Omental fat pad (tissue), 4 donors: ENCODE results near the gene NANOGP8. TPM values are rescaled to one million over a fixed set of nuclear protein-coding genes. Genes with fewer than 3 reads are reported as not detected.
A peak's percentile ranks its signal among the peaks of the same experiment; 100 is the strongest.
"Not testable (repeated sequence)": the region's sequence is repeated elsewhere in the genome, so short reads cannot be mapped to it uniquely, and the experiment has no call there.

Experiments
- ATAC-seq: fragments of 150-250 bp; one replicate; pipeline ENCODE4 v1.9.1; 2016; ENCODE audit warnings: mild to moderate bottlenecking, moderate library complexity; ENCODE audit not compliant: low FRiP score
- DNase-seq: peaks from one replicate; pipeline ENCODE4 v3.0.0-alpha.2; 2019; ENCODE audit warnings: low spot score
- total RNA-seq, 4 donors: library from RNA; depleted of rRNA; stranded (reverse); fragments of >200 nt; gene quantifications; one replicate each; pipeline ENCODE4 v1.1.0, GENCODE V29; 2016
- TF ChIP-seq, protein P1 (sequence below), 3 donors: fragments of 450-650 bp; IDR thresholded peaks; one replicate each; pipeline ENCODE4 v1.5.1; 2016 to 2017; ENCODE audit warnings: antibody characterized with exemption in 3 of 3, mild to moderate bottlenecking in 3 of 3, moderate library complexity in 2 of 3

The NANOGP8 gene
- total RNA-seq, 4 donors from 2014 or later: 0.65 to 1.3 (median 0.82) TPM; not detected in 1

DNA sequence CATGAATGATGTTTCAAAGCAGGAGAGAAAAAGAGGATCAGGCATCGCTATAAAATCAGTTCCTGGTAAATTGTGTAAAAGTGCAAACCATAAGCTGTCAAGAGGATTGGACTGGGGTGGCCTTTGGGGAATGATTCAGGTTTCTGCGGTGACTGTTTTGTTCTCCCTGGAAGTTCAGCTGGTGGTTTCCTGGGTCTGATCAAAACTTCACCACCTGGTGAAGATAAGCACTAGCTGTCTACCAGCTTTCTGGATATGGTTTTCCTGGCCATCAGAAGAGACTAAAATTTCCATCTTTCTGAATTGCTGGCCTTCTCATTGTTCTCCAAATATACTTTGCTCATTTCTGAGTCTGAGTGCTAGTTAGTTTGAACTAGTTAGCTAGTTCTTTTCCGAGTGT, 2.7 kb upstream of the NANOGP8 start:
- ATAC-seq (no peak), DNase-seq (no peak)
- TF ChIP-seq, protein P1, sequence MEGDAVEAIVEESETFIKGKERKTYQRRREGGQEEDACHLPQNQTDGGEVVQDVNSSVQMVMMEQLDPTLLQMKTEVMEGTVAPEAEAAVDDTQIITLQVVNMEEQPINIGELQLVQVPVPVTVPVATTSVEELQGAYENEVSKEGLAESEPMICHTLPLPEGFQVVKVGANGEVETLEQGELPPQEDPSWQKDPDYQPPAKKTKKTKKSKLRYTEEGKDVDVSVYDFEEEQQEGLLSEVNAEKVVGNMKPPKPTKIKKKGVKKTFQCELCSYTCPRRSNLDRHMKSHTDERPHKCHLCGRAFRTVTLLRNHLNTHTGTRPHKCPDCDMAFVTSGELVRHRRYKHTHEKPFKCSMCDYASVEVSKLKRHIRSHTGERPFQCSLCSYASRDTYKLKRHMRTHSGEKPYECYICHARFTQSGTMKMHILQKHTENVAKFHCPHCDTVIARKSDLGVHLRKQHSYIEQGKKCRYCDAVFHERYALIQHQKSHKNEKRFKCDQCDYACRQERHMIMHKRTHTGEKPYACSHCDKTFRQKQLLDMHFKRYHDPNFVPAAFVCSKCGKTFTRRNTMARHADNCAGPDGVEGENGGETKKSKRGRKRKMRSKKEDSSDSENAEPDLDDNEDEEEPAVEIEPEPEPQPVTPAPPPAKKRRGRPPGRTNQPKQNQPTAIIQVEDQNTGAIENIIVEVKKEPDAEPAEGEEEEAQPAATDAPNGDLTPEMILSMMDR (IDR thresholded peaks at IDR 0.05): no peak

DNA sequence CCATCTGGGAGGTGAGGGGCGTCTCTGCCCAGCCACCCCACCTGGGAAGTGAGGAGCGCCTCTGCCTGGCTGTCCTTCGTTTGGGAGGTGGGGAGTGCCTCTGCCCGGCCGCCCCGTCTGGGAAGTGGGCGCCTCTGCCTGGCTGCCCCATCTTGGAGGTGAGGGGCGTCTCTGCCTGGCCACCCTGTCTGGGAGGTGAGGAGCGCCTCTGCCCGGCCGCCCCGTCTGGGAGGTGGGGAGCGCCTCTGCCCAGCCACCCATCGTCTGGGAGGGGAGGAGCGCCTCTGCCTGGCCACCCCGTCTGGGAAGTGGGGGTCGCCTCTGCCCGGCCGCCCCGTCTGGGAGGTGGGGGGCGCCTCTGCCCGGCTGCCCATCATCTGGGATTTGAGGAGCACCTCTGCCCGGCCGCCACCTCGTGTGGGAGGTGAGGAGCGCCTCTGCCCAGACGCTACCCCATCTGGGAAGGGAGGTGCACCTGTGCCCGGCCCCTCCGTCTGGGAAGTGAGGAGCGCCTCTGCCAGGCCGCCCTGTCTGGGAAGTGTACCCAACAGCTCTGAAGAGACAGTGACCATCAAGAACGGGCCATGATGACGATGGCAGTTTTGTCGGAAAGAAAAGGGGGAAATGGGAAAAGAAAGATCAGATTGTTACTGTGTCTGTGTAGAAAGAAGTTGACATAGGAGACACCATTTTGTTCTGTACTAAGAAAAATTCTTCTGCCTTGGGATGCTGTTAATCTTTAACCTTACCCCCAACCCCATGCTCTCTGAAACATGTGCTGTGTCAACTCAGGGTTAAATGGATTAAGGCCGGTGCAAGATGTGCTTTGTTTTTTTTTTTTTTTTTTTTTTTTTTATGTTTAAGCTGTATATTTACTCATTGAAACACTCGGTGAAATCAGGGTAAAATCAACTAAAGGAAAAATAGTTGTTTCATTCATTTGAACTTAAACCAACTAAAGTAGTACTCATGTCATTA, 2.4 kb downstream of the NANOGP8 start:
- not testable (repeated sequence) for ATAC-seq, DNase-seq

GRCh38 chr15:35081626-35082365, 3.3 kb downstream of the NANOGP8 start:
- not testable (repeated sequence) for ATAC-seq, DNase-seq

- no peak for ATAC-seq
- no peak for DNase-seq
- TF ChIP-seq, protein P1 (IDR thresholded peaks at IDR 0.05): no peak
Measured at GRCh38 chr15:35080226-35080625, 4.9 kb downstream of the NANOGP8 start.

GRCh38 chr15:35078221-35078915, 6.7 kb downstream of the NANOGP8 start:
- TF ChIP-seq, protein P1 (IDR thresholded peaks at IDR 0.05): peak in 1 of 3 donors; percentile 15
- no peak for DNase-seq
- peak; percentile 51 for ATAC-seq

DNA sequence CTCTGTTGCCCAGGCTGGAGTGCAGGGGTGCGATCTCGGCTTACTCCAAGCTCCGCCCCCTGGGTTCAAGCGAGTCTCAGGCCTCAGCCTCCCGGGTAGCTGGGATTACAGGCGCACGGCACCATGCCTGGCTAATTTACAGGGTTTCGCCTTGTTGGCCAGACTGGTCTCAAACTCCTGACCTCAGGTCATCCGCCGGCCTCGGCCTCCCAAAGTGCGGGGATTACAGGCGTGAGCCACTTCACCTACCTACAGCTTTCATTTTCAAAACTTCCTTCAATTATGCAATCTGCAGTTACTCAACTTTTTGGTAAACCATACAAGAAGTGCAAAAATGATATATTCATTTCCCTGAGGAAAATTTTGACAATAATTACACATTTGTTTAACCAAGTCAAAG, 14.0 kb downstream of the NANOGP8 start:
- no peak for ATAC-seq
- TF ChIP-seq, protein P1 (IDR thresholded peaks at IDR 0.05): no peak
- DNase-seq: no peak

- no peak for ATAC-seq
- TF ChIP-seq, protein P1 (IDR thresholded peaks at IDR 0.05): no peak
- no peak for DNase-seq
Measured at GRCh38 chr15:35068846-35069475, 16.1 kb downstream of the NANOGP8 start.
